ENCODE measurements around the gene COBL.

COBL gene

DNA sequence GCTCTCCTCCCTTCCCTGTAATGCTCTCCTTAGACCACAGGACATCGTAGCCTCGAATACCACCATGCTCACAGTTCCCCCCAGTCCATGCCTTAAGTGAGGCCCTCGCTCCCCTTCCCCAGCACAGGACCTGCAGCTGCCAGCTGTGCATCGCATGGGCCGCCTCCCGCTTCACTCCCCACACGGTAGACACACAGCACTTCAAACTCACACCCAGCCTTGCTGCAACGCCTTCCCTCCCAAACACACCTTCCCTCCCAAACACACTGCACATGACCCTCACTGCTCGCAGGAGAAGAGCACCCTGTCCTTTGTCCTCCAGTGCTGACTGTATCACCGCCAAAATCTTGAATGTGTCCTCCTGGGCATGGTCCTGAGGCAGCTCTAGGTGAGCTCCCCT, 42.6 kb downstream of the COBL start:
- H3K4me3 ChIP-seq (replicated peaks; ENCODE audit: low read depth, low read length): no peak overlapping the region
- DNase-seq (ENCODE audit: extremely low read depth, low read depth): no peak
- no peak for TF ChIP-seq CTCF (IDR thresholded peaks at IDR 0.05; ENCODE audit: low read depth, low read length, missing control alignments)

DNA sequence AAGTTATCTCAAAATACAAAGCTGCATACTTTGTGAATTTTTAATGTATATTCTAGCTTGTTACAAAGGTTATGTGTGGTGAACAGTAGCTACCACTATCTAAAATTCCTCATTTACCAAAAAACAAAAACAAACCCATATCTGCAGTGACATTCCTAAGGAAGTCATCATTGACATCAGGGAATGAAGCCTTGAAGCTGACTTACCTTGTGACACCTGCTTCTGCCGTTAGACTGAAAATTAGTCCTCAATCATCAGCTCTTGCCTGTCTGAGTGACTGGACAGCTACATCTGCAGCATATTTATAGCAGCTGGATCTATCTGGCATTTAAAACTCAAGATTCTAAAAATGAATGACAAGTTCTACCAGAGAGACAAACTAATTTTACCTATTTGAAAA, 43.2 kb downstream of the COBL start:
- no peak for DNase-seq (ENCODE audit: extremely low read depth, low read depth)
- H3K4me3 ChIP-seq (replicated peaks; ENCODE audit: low read depth, low read length): no peak overlapping the region
- TF ChIP-seq CTCF (IDR thresholded peaks at IDR 0.05; ENCODE audit: low read depth, low read length, missing control alignments): no peak

GRCh38 chr7:51270965-51271364, 45.6 kb downstream of the COBL start:
- H3K4me3 ChIP-seq (replicated peaks; ENCODE audit: low read depth, low read length): no peak overlapping the region
- DNase-seq (ENCODE audit: extremely low read depth, low read depth): no peak
- TF ChIP-seq CTCF (IDR thresholded peaks at IDR 0.05; ENCODE audit: low read depth, low read length, missing control alignments): no peak

- no peak for TF ChIP-seq CTCF (IDR thresholded peaks at IDR 0.05; ENCODE audit: low read depth, low read length, missing control alignments)
- H3K4me3 ChIP-seq (replicated peaks; ENCODE audit: low read depth, low read length): no peak overlapping the region
- DNase-seq (ENCODE audit: extremely low read depth, low read depth): no peak
Observed at GRCh38 chr7:51269911-51270310, 46.7 kb downstream of the COBL start.

GRCh38 chr7:51269321-51269720, 47.3 kb downstream of the COBL start:
- TF ChIP-seq CTCF (IDR thresholded peaks at IDR 0.05; ENCODE audit: low read depth, low read length, missing control alignments): no peak
- no peak overlapping the region for H3K4me3 ChIP-seq (replicated peaks; ENCODE audit: low read depth, low read length)
- DNase-seq (ENCODE audit: extremely low read depth, low read depth): no peak

DNA sequence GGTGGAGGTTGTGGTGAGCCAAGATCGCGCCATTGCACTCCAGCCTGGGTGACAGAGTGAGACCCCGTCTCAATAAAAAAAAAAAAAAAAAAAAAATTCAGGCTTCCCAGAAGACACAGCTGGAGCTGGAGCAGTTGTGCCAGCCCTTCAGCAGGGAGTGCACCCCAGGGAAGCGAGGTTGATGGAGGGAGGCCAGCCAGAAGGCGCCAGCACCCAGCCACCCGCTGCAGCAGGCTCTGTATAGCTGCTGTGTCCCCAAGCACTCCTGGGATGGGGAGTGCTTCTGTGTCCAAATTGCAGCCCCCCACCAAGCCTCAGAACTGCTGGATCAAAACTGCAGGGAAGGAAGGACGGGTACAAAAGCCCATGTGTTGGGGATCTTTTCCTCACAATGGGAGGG, 47.8 kb downstream of the COBL start:
- H3K4me3 ChIP-seq (replicated peaks; ENCODE audit: low read depth, low read length): no peak overlapping the region
- no peak for TF ChIP-seq CTCF (IDR thresholded peaks at IDR 0.05; ENCODE audit: low read depth, low read length, missing control alignments)
- DNase-seq (ENCODE audit: extremely low read depth, low read depth): no peak

DNA sequence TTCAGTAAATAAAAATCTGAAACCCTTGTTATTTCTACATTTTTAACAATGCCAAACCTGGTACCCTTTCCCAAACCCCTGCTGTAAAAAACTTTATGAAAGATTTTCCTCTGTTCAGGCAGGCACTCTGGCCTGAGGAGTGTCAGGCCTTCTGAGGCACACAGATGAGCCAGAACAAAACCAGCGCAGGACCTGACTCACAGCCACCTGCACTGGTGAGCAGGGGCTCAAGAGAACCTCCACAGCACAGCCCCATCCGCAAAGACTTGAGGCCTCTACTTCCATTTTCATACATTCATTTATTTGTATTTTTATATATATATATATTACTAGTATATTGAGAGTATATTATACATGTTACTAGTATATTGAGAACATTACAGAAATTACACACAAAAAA, 49.4 kb downstream of the COBL start:
- DNase-seq (ENCODE audit: extremely low read depth, low read depth): no peak
- no peak overlapping the region for H3K4me3 ChIP-seq (replicated peaks; ENCODE audit: low read depth, low read length)
- TF ChIP-seq CTCF (IDR thresholded peaks at IDR 0.05; ENCODE audit: low read depth, low read length, missing control alignments): no peak

All from HFF-Myc (cell line).